ENCODE measurements around the gene ARHGAP26. TPM values are rescaled to one million over a fixed set of nuclear protein-coding genes. Genes with fewer than 3 reads are reported as not detected.

The ARHGAP26 gene
- total and polyA plus RNA-seq, 2 experiments from 2014 or later: 9.5 to 16.8 TPM

DNA sequence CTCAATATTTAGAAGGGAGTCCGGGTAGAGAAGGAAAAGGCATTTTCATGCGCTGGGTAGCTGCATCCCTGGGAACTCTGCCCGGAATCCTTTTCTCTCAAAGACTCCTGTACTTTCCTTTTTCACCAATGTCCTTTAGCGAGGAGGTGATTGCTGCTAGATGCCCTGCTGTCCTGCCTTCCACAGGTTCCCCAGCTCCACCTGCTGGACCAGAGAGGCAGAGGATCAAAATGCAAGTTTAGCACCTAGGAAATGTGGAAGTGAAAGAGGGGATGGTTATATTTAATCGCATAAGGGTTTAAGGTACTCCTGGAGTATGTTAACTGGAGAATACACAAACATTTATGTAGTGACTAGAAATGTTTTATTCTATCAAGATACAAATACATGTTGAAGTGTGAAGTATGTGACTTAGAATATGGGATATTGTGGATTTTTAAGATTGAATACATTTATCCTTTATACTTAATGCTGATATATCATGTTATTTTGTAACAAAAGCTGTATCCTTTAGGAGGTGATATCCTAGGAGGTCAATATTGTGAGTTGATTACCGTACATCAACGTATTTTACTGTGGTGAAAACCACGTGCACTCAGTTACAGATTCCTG, 145.7 kb downstream of the ARHGAP26 start:
- H3K27me3 ChIP-seq (ENCODE audit: insufficient read depth): no peaks in the 10 kb centered on the region
- no peak overlapping the region for H2AFZ ChIP-seq
- ATAC-seq: peak; percentile 93
- no peaks in the 10 kb centered on the region for H3K36me3 ChIP-seq (ENCODE audit: insufficient read depth)
- H3K27ac Mint-ChIP-seq: no peak overlapping the region
- no peaks in the 10 kb centered on the region for H3K9me2 ChIP-seq (ENCODE audit: insufficient read depth)
- H3K36me3 Mint-ChIP-seq (ENCODE audit: low read depth): peaks cover 12% of the 10 kb centered on the region; the same call in 2 of the 3 replicates
- TF ChIP-seq EZH2 (IDR thresholded peaks at IDR 0.05; ENCODE audit: low read depth, unreplicated experiment): no peak
- TF ChIP-seq STAT1 (IDR thresholded peaks at IDR 0.05; ENCODE audit: unreplicated experiment): no peak
- TF ChIP-seq ZNF331 (CRISPR knock-in tag; IDR thresholded peaks at IDR 0.05; ENCODE audit: low read depth): no peak
- TF ChIP-seq CREB1 (CRISPR knock-in tag; IDR thresholded peaks at IDR 0.05; ENCODE audit: low read depth): no peak
- TF ChIP-seq, protein P1, sequence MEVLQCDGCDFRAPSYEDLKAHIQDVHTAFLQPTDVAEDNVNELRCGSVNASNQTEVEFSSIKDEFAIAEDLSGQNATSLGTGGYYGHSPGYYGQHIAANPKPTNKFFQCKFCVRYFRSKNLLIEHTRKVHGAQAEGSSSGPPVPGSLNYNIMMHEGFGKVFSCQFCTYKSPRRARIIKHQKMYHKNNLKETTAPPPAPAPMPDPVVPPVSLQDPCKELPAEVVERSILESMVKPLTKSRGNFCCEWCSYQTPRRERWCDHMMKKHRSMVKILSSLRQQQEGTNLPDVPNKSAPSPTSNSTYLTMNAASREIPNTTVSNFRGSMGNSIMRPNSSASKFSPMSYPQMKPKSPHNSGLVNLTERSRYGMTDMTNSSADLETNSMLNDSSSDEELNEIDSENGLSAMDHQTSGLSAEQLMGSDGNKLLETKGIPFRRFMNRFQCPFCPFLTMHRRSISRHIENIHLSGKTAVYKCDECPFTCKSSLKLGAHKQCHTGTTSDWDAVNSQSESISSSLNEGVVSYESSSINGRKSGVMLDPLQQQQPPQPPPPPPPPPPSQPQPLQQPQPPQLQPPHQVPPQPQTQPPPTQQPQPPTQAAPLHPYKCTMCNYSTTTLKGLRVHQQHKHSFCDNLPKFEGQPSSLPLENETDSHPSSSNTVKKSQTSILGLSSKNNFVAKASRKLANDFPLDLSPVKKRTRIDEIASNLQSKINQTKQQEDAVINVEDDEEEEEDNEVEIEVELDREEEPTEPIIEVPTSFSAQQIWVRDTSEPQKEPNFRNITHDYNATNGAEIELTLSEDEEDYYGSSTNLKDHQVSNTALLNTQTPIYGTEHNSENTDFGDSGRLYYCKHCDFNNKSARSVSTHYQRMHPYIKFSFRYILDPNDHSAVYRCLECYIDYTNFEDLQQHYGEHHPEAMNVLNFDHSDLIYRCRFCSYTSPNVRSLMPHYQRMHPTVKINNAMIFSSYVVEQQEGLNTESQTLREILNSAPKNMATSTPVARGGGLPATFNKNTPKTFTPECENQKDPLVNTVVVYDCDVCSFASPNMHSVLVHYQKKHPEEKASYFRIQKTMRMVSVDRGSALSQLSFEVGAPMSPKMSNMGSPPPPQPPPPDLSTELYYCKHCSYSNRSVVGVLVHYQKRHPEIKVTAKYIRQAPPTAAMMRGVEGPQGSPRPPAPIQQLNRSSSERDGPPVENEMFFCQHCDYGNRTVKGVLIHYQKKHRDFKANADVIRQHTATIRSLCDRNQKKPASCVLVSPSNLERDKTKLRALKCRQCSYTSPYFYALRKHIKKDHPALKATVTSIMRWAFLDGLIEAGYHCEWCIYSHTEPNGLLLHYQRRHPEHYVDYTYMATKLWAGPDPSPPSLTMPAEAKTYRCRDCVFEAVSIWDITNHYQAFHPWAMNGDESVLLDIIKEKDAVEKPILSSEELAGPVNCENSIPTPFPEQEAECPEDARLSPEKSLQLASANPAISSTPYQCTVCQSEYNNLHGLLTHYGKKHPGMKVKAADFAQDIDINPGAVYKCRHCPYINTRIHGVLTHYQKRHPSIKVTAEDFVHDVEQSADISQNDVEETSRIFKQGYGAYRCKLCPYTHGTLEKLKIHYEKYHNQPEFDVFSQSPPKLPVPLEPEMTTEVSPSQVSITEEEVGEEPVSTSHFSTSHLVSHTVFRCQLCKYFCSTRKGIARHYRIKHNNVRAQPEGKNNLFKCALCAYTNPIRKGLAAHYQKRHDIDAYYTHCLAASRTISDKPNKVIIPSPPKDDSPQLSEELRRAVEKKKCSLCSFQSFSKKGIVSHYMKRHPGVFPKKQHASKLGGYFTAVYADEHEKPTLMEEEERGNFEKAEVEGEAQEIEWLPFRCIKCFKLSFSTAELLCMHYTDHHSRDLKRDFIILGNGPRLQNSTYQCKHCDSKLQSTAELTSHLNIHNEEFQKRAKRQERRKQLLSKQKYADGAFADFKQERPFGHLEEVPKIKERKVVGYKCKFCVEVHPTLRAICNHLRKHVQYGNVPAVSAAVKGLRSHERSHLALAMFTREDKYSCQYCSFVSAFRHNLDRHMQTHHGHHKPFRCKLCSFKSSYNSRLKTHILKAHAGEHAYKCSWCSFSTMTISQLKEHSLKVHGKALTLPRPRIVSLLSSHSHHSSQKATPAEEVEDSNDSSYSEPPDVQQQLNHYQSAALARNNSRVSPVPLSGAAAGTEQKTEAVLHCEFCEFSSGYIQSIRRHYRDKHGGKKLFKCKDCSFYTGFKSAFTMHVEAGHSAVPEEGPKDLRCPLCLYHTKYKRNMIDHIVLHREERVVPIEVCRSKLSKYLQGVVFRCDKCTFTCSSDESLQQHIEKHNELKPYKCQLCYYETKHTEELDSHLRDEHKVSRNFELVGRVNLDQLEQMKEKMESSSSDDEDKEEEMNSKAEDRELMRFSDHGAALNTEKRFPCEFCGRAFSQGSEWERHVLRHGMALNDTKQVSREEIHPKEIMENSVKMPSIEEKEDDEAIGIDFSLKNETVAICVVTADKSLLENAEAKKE (CRISPR knock-in tag; IDR thresholded peaks at IDR 0.05): peak; percentile 45; the same call in 1 of the 2 replicates
- TF ChIP-seq, protein P2, sequence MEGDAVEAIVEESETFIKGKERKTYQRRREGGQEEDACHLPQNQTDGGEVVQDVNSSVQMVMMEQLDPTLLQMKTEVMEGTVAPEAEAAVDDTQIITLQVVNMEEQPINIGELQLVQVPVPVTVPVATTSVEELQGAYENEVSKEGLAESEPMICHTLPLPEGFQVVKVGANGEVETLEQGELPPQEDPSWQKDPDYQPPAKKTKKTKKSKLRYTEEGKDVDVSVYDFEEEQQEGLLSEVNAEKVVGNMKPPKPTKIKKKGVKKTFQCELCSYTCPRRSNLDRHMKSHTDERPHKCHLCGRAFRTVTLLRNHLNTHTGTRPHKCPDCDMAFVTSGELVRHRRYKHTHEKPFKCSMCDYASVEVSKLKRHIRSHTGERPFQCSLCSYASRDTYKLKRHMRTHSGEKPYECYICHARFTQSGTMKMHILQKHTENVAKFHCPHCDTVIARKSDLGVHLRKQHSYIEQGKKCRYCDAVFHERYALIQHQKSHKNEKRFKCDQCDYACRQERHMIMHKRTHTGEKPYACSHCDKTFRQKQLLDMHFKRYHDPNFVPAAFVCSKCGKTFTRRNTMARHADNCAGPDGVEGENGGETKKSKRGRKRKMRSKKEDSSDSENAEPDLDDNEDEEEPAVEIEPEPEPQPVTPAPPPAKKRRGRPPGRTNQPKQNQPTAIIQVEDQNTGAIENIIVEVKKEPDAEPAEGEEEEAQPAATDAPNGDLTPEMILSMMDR (conservative IDR thresholded peaks at IDR 0.05; ENCODE audit: low read depth in 2 of 2): peak; percentile 82 to 92
- TF ChIP-seq, protein P3, sequence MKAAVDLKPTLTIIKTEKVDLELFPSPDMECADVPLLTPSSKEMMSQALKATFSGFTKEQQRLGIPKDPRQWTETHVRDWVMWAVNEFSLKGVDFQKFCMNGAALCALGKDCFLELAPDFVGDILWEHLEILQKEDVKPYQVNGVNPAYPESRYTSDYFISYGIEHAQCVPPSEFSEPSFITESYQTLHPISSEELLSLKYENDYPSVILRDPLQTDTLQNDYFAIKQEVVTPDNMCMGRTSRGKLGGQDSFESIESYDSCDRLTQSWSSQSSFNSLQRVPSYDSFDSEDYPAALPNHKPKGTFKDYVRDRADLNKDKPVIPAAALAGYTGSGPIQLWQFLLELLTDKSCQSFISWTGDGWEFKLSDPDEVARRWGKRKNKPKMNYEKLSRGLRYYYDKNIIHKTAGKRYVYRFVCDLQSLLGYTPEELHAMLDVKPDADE (IDR thresholded peaks at IDR 0.05): no peak
- no peak for TF ChIP-seq EZH2phosphoT487 (IDR thresholded peaks at IDR 0.05; ENCODE audit: unreplicated experiment)
- no peak overlapping the region for H3K4me3 ChIP-seq
- peak; percentile 89 for DNase-seq (ENCODE audit: low spot score)
- H3K4me2 ChIP-seq: no peak overlapping the region
- H3K4me3 Mint-ChIP-seq: no peak overlapping the region
- no peaks in the 10 kb centered on the region for H3K79me2 ChIP-seq (replicated peaks; ENCODE audit: insufficient read depth)
- H3K27ac ChIP-seq (ENCODE audit: low read depth): no peak overlapping the region
- no peaks in the 10 kb centered on the region; the same call in 1 of the 2 replicates for H3F3A ChIP-seq (replicated peaks; ENCODE audit: low read depth)
- no peaks in the 10 kb centered on the region for H4K20me1 ChIP-seq (replicated peaks; ENCODE audit: insufficient read depth)
- H3K4me1 ChIP-seq (ENCODE audit: insufficient read depth): peaks cover 12% of the 10 kb centered on the region; the same call in 1 of the 2 replicates
- no peaks in the 10 kb centered on the region for H3K27me3 Mint-ChIP-seq (ENCODE audit: insufficient read depth, low read depth, poor library complexity)
- H3K4me1 Mint-ChIP-seq: peaks cover 23% of the 10 kb centered on the region
- H3K9me3 Mint-ChIP-seq: no peaks in the 10 kb centered on the region

Data from GM23338 (cell line).